ENCODE measurements around the gene CELSR3.

The CELSR3 gene

DNA sequence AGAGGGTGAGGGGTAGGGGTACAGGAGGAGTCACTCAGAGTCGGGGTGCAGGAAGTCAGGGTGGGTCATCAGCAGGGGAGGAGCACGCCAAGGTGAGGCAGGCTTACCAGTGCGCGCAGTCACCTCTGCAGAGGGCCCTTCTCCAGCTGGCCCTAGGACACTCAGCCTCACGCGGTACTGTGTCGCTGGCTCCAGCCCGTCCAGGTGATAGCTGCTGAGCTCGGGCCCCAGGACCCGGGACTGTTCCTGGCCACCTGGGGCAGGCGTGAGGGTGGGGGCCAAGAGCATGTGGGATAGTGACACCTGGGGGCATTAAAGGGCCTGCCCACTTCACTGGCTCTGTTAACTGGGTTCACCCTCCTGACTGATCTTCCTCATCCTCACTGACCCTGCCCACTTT is 75.0 kb downstream of the CELSR3 start:
- no peak for DNase-seq (ENCODE audit: low read depth in 2 of 3, low spot score in 1 of 3)
